GM15510 (cell line): ENCODE results near the gene VCX2.
"Not testable (repeated sequence)": the region's sequence is repeated elsewhere in the genome, so short reads cannot be mapped to it uniquely, and the experiment has no call there.

ENCODE experiments used
- POLR2A ChIP-seq: IDR thresholded peaks from 3 replicates; pipeline ENCODE4 v1.6.1; 2011; ENCODE audit warnings: borderline replicate concordance; ENCODE audit not compliant: insufficient read length; ENCODE audit errors: extremely low read depth

The VCX2 gene

DNA sequence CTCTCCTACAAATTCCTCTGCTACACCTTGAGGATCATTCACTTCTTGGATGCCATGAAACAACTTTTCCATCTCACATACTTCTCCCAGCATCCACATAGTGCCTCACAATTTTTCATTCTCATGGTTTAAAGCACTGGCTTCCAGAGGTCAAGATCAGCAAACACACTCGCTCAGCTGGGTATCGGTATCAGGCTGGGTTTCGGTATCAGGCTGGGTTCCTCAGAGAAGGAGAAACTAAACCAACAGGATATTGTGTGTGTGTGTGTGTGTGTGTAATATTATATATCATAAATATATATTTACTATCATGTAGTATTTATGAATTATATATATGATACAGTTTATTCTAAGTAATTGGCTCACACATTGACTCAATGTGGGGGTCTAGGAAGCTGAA, at the start of gene VCX2:
VCX2 (minus strand) TSS at position 99 of the 400 bp plus-strand sequence. CDS start 624 bp downstream, outside the sequence.
- TF ChIP-seq POLR2A = not testable (repeated sequence)

DNA sequence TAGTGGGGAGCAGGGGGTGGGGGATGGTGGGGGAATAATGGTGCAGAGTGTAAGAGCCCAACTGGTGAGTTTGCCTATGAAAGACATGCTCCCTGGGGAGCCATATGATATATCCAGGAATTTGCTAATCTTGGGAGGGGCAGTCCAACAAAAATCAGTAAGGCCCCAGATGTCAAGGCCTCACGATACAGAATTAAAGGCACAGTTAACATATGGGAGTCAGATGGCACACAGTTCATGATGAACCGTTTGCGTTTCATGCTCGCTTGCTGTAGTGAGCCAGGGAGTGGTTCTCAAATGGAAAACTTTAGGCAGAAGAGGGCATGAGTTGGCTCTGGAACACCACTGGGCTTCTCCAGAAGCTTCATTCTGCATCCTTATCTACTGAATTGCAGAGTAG, 33.9 kb upstream of the VCX2 start:
- TF ChIP-seq POLR2A = no peak

DNA sequence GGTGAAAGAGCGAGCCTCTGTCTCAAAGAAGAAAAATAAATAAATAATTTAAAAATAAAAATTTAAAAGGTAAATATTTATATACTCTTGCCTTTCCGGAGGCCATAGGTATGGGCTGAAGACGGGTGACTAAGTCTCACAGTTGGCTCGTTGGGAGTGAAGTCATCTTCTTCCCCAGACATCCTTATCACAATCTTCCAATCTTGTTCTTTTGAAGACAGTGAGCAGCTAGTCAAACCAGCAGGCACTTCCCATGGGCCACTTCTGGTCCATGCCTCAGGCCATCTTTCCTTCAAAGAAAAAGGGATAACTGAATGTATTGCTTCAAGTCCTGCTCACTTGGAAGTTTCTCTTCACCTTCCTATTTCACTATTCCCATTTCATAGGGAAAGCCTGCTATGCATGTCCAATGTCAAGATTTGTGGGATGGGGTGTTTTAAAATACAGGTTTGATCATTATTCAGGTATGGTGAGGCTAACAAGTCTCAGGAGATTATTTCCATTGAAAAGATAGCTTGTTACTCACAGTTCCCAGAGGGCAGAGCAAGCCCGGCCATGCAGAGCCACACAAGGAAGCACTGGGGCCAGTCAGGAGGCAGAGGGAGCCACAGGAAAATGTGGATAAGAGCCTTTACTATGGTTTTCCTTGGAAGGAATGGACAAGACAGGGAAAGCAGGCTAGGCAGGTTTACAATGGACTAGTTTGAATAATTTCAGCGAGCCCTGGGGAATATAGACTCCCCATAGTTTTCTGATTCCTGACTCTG, 33.3 kb upstream of the VCX2 start:
- no peak for TF ChIP-seq POLR2A

DNA sequence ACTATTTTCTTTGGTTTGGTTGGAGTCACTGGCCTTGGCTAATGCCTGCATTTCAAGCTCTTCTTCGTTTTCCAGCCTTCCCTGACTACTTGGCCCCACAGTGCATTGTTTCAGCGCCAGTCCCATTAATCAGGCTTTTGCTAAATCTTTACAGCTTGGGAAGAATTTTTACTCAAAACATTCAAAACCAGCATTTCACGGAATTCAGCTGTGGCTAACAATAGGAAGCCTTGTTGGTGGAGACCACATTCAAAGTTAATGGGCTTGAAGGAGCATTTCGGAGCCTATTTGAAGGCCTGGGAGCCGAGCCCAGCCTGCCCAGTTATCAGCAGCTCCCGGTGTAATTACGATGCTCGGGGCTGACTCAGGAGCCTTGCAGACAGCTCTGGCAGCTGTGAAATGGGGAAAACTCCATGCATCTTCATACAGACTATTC, 30.8 kb upstream of the VCX2 start:
- TF ChIP-seq POLR2A = no peak

DNA sequence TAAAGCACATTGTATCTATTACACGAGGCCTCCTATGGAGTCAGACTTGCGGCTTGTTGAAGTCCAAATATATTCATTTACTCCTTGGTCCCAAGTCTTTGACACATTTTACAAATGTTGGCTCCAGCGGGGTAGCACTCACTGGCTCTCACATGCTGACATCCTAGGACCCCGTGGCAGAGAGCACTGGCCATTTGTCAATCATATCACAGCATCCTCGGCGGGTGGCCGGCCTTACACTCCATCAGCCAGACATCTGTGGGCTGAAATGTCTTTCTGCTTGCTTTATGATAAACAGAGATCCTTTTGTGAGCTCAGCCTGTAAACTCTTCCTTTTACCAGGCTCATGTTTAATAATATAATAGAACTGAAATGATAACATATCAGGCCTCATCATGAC, 25.7 kb upstream of the VCX2 start:
- TF ChIP-seq POLR2A = no peak

DNA sequence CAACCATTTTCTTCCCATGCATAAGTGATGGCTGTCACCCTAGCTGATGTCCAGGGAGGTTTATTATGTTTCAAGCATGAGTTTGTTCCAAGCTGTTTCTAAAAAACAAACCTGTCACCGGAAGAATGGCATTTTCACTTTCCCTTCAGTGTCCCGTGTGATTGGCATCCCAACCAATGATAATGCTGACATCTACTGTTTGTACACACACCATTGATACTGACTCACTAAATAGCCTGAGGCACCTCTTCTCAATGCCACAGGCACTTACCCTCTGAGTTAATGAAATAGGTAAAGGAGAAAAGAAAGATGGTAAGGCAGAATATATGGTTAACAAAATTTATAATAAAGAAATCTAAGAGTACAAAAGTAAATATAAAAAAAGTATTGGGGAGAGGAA, 23.1 kb upstream of the VCX2 start:
- no peak for TF ChIP-seq POLR2A

DNA sequence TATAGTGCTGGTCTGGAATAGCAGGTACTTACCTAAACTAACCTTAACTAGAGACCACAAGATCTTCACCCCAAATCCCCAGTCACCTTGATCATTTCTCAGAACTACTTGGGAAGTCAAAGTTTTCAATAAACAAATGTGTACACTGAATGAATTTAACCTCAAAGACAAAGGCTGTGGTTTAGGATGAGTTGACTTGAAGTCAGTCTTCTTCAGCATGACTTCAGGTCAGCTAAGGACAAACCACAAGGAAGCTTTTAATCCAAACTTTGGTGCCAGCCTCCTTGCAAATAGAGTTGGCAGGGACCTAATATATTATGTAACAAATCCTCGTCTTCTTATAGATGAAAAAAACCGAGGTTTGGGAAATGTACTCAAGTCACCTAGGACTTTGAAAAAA, 21.2 kb upstream of the VCX2 start:
- TF ChIP-seq POLR2A = no peak

DNA sequence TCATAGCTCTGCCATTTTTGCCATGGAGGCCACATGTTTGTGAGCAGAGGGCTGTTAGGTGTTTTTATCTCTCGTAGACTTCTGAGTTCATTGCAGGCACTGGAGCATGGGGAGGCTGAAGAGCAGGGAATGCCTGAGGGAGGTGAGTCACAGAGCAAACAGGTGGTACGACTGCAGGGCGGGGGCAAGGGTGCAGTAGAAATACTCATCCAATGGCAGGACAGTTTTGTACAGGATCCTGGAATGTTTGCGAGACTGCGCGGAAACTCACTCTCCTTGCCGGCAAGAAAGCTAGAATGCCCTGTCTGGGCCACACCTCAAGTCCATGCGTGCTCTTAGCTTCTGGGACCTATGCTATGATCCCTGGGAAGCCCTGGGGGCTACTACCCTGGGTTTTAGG, 20.0 kb upstream of the VCX2 start:
- no peak for TF ChIP-seq POLR2A

DNA sequence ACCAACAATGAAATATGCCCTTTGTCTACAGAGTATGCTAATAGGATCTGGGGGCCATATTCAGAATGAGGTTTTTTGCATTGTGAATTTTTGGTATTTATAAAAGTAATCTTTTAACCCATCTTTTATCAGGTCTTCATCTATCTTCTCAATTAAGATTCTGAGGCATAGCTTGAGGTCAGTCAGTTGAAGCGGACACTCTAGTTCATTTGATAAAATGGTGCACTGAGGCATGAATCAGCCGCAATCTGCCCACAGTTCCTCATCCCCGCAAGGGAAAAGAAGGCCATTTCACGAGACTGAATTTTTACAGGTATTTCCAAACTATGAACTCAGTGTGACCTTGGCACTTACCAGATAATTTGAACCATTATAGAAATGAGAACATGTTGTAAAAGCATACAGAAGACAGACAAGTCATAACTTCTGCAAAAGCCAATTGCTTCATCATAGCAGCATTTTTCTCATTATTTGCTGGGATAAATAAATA, 19.3 kb upstream of the VCX2 start:
- no peak for TF ChIP-seq POLR2A

DNA sequence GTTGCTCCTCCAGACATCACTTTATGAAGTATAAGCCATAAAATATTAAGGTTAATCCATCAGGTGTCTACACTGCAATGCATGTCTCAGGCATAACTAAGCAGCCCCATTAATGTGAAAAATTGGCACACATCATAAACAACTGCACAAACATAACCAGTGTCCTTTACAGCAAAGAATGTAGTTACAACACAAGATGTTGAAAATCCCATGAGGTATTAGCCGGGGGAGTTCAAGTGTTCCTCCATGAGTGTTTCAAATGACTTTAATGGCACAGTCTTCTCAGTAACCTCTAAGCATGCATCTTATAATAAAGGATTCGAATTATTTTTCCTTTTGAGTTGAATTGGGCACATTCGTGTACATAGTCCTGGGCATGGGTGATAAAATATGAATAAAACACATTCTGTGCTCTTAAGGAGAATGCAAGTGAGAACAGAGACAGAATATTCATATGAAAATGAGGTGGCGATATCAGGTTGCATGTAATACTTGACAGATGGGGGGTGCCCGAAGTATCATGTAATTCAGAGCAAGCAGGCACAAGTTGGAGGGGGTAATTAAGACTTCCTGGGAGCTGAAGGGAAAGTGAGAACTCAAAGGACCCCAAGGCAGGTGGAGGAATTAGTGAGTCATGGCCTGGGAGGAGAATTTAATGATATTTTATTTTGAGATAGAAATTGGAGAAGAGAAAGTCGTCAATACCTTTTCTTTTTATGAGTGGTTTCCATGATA, 18.2 kb upstream of the VCX2 start:
- no peak for TF ChIP-seq POLR2A

DNA sequence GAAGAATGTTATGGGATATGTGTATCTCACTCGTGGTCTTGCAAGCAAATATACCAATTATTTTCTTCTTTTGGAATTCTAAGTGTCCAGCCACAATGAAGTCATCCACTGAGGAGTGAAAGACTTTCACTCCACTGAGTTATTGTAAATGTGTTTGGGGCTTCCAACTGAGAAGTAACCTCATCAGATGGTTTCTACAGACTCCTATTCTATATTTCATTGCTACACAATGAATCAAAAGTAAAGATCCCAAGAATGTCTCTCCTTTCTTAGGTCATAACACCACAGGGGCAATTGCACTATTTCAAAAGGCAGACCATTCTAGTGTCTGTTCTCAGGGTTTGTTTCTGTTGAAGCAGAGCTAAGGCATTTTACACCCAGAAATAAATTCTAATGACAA, 12.3 kb upstream of the VCX2 start:
- TF ChIP-seq POLR2A = no peak

DNA sequence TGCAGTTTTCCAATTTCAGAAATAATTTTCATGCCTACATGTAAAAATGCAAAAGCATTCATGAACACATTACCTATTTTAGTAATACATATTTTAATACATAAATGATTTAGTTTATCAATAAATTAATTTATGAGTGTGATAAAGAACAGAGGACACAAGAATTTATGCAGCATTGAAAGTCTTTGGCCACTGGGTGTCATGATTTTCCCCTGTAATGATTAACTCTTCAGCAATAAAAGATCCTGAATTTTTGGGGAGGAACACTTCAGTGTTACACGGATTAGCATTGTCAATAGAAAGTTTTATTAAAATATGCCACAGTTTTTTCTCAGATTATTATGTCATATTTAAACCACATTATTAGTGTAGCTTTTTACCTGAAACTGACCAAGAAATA, 8.6 kb upstream of the VCX2 start:
- no peak for TF ChIP-seq POLR2A

DNA sequence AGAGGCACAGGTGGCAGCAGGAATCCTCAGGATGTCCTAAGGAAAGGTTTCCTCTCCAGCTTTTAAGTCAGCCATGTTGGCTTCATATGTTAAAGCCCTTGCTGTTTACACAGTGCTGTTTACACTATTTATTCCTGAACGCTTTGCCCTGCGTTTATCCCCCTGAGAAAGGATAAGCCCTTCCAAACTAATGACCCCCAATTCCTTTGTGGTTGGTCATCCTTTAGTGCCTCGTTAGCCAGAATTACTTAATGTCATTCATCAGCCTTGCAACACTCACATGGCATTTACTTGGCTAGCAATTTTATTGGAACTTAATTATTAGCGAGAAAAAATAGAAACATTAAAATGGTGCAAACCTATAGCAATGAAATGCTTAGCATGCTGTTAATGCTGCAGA, 23.8 kb downstream of the VCX2 start:
- no peak for TF ChIP-seq POLR2A

DNA sequence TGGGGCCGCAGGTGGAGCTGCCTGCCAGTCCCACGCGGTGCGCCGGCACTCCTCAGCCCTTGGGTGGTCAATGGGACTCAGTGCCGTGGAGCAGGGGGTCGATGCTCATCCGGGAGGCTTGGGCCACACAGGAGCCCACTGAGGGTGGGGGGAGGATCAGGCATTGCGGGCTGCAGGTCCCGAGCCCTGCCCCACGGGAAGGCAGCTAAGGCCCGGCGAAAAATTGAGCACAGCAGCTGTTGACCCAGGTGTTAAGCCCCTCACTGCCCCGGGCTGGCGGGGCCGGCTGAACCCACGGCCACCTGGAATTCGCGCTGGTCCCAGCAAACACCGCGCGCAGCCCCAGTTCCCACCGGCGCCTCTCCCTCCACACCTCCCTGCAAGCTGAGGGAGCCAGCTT, 26.1 kb downstream of the VCX2 start:
- no peak for TF ChIP-seq POLR2A

DNA sequence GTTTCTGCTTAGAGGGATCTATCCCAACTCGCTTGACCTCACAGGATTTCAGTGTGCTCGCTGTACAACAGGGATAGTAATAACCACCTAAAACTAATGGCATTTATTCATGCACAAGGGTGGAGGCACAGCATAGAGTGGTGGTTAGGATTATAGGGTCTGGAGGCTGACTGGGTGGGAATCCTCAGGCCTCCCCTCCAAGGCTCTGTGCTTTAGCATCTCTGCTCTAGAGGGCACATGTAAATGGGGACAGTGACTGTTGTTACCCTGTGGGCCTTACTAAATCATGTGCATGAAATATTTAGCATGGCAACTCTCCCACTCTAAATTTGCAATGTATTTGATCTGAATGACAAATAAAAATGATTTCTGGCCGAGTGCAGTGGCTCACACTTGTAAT, 29.2 kb downstream of the VCX2 start:
- TF ChIP-seq POLR2A = no peak
